ENCODE data around the gene ABCC4. TPM values are rescaled to one million over a fixed set of nuclear protein-coding genes. Genes with fewer than 3 reads are reported as not detected.

ABCC4 gene
- total and polyA plus RNA-seq, 8 donors: 24.7 to 60.9 (median 43.1) TPM

DNA sequence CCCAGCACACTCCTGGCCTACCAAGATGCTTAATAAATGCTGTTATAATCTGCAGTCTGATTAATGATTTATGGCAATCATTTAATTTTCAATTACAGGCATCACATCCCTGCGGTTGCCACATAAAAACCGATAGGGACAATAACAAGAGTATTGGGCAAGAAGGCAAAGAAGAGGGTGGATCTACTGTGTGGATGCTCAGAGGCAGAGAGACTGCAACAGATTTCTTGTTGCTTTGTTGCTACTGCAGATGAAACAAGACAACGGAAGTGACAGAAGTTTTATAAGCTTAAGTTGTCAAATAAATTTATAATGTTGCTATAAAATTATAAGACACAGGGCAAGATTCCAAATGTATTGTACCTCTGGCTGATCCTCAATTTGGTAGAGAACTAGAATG is 154.8 kb downstream of the ABCC4 start:
- DNase-seq (no peak), ATAC-seq (no peak)
- TF ChIP-seq, protein P1, sequence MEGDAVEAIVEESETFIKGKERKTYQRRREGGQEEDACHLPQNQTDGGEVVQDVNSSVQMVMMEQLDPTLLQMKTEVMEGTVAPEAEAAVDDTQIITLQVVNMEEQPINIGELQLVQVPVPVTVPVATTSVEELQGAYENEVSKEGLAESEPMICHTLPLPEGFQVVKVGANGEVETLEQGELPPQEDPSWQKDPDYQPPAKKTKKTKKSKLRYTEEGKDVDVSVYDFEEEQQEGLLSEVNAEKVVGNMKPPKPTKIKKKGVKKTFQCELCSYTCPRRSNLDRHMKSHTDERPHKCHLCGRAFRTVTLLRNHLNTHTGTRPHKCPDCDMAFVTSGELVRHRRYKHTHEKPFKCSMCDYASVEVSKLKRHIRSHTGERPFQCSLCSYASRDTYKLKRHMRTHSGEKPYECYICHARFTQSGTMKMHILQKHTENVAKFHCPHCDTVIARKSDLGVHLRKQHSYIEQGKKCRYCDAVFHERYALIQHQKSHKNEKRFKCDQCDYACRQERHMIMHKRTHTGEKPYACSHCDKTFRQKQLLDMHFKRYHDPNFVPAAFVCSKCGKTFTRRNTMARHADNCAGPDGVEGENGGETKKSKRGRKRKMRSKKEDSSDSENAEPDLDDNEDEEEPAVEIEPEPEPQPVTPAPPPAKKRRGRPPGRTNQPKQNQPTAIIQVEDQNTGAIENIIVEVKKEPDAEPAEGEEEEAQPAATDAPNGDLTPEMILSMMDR (IDR thresholded peaks at IDR 0.05): no peak
- H3K27ac ChIP-seq: no peak overlapping the region
- H3K27me3 ChIP-seq: no peaks in the 10 kb centered on the region
- no peaks in the 10 kb centered on the region for H3K9me3 ChIP-seq
- no peak overlapping the region for H3K4me3 ChIP-seq
- intact Hi-C loops (cut with DNase I): no loop called here
- H3K36me3 ChIP-seq: peaks cover 0 to 3% of the 10 kb centered on the region in 2 donors
- peaks cover 0 to 3% of the 10 kb centered on the region in 2 donors for H3K4me1 ChIP-seq

DNA sequence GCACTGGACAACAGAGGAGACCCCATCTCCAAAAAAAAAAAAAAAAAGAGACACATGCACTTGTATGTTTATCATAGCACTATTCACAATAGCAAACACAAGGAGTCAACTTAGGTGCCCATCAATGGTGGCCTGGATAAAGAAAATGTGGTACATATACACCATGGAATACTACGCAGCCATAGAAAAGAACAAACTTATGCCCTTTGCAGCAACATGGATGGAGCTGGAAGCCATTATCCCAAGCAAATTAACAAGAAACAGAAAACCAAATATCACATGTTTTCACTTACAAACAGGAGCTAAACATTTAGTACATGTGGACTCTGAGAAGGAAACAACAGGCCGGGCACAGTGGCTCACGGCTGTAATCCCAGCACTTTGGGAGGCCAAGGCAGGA is 155.7 kb downstream of the ABCC4 start:
- TF ChIP-seq, protein P1 (IDR thresholded peaks at IDR 0.05): no peak
- DNase-seq: no peak
- no peak overlapping the region for H3K4me3 ChIP-seq

DNA sequence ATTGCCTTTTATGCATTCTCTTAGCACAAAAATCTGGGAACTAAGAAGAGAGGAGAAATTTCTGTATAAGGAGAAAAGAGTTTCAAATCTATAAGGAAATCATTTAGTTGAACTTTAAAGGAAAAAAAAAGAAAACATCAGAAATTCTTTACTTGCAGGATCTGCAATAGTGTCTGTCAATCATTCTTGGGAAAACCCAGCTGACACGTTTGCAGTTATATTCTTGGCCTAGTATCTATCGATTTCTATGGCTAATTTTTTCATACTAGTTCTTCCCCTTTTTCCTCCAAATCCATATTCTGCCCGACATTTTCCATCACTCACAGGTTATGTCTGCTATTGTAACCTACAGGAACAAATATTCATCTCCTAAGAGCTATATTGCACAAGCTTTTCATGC is 160.7 kb downstream of the ABCC4 start:
- Histone ChIP-seq H3K27ac (no peak overlapping the region), H3K27me3 (no peaks in the 10 kb centered on the region), H3K36me3 (peaks cover 0 to 17% of the 10 kb centered on the region in 2 donors), H3K4me3 (no peak overlapping the region), H3K4me1 (no peaks in the 10 kb centered on the region), H3K9me3 (no peaks in the 10 kb centered on the region)
- TF ChIP-seq, protein P1 (IDR thresholded peaks at IDR 0.05): no peak
- intact Hi-C loops (cut with DNase I): no loop called here
- ATAC-seq (no peak), DNase-seq (no peak)

More for the DNA sequence above, 155.7 kb downstream of the ABCC4 start:
- Histone ChIP-seq H3K4me1 (peaks cover 0 to 3% of the 10 kb centered on the region in 2 donors), H3K36me3 (peaks cover 0 to 3% of the 10 kb centered on the region in 2 donors), H3K27ac (no peak overlapping the region), H3K9me3 (no peaks in the 10 kb centered on the region), H3K27me3 (no peaks in the 10 kb centered on the region)
- no peak for ATAC-seq
- intact Hi-C loops (cut with DNase I): no loop called here

DNA sequence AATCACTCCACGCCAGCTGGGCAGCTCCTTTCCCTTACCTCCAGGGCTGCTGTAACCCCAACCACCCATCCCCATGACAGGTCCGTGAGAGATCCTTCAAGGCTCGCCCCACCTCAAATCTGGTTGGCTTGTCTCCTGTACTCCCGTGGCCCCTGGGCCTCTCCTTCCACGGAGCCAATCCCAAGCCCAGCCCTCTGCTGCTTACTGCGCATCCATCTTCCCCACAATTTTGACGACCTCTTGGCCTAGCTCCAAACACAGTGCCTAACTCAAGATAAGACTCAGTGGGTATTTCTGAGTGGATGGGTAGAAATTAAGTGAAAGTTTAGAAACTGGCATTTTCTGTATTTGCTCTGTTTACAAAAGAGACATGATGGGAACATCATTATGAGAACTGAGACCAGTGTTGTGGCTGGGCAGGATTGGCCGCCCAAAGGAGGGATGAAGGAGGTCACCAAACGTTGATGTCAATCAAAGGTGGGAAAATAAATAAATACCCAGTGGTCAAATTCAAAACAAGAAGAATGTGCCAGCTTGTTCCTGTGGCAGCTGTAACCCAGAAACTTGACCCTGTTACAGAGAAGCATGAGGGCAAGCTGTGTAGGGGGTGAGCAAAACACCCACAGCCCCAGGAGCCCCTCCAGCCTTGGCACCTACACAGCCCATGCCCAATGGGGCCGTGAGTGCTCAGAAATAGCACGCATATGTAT is 162.2 kb downstream of the ABCC4 start:
- H3K27ac ChIP-seq: no peak overlapping the region
- intact Hi-C loops (cut with DNase I): no loop called here
- no peak overlapping the region for H3K4me3 ChIP-seq
- peaks cover 0 to 17% of the 10 kb centered on the region in 2 donors for H3K36me3 ChIP-seq
- H3K9me3 ChIP-seq: no peaks in the 10 kb centered on the region
- TF ChIP-seq, protein P1 (IDR thresholded peaks at IDR 0.05): no peak
- ATAC-seq: no peak
- no peak for DNase-seq
- no peaks in the 10 kb centered on the region for H3K27me3 ChIP-seq
- no peaks in the 10 kb centered on the region for H3K4me1 ChIP-seq

DNA sequence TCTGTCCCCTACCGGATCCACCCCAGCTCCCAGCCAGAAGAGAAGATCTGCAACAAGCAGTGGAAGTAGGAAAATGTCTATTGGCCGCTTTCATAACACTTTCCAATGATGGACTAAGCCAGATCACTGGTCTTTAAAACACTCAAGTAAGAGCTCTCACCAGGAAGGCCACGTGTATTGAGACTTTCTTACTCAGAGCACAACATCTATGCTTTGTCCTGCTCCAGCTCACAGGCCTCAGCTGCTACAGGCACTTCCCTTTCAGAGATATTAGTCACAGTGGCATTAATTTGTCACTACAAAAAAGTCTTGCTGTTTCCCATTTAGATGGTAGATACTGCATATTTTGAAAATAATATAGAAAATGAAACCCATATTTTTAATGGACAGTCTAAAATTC is 164.2 kb downstream of the ABCC4 start:
- H3K4me3 ChIP-seq: no peak overlapping the region
- no peaks in the 10 kb centered on the region for H3K4me1 ChIP-seq
- peak; percentile 38 for ATAC-seq
- peaks cover 0 to 14% of the 10 kb centered on the region in 2 donors for H3K36me3 ChIP-seq
- no peak for DNase-seq
- no peaks in the 10 kb centered on the region for H3K9me3 ChIP-seq
- TF ChIP-seq, protein P1 (IDR thresholded peaks at IDR 0.05): no peak
- H3K27me3 ChIP-seq: no peaks in the 10 kb centered on the region
- intact Hi-C loops (cut with DNase I): no loop called here
- H3K27ac ChIP-seq: no peak overlapping the region

All from left lung (tissue), 10 donors.